D721Med (cell line): ENCODE results near the gene RPS4Y1.

Experiments used
- DNase-seq: peaks from one replicate; pipeline ENCODE4 v3.0.0; 2011; ENCODE audit warnings: low spot score; ENCODE audit not compliant: insufficient read length
- FAIRE-seq: peaks from 2 replicates; lab custom pipeline; 2011; peaks lifted over from hg19 to GRCh38; lab: Jason Lieb, UNC
- CTCF ChIP-seq: IDR thresholded peaks from 2 replicates; pipeline ENCODE4 v1.5.1; 2012; ENCODE audit warnings: mild to moderate bottlenecking, control low read depth; ENCODE audit not compliant: insufficient read depth; ENCODE audit errors: missing control alignments

The RPS4Y1 gene

DNA sequence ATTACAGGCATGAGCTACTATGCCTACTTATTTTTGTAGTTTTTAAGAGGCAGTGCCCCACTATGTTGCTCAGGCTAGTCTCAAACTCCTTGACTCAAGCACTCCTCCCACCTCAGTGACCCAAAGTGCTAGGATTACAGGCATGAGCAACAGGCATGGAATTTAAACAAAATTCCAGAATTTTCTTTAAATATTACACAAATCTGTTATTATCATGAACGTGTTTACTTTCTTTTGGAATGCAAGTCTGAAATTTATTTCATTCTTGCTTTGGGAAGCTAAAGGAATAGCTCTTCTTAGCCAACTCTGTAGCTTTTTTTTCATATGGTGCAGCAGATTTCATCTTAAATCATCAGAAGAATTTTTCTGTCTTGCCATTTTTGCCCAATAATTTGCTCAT is 66.0 kb downstream of the RPS4Y1 start:
- no peak for FAIRE-seq
- DNase-seq = no peak
- TF ChIP-seq CTCF = no peak

DNA sequence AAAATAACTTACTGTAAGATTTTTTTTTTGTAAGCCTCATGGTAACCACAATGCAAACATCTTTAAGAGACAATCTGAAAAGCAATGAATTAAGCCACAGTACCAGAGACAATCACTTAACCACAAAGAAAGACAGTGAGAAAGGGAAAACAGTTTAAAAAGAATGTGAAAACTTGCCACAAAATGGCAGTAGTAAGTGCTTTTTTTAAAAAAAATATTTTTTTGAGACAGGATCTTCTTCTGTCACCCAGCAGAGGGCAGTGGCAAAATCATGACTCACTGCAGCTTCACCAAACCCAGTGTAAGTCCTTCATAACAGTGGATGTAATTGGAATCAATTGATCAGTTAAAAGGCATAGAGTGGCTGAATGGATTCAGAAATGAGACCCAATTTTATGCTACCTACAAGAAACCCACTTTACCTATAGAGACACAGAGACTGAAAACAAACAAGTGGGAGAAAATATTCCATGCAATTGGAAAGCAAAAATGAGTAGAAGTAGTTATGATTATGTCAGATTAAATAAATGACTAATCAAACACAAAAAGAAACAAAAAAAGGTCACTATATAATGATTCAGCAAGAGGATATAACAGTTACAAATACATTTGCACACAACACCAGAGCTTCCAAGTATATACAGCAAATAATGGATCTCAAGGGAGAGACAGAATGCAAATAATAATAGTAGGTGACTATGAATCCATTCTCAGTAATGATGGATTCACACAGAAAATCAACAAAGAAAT is 71.8 kb downstream of the RPS4Y1 start:
- FAIRE-seq (no peak), DNase-seq (no peak)
- TF ChIP-seq CTCF = peak; percentile 22
